CD4-positive, alpha-beta T cell treated with Interleukin-17A for 4 hours (primary cell): ENCODE results near the gene PRPF4.
A peak's percentile ranks its signal among the peaks of the same experiment; 100 is the strongest.
"Not testable (repeated sequence)": the region's sequence is repeated elsewhere in the genome, so short reads cannot be mapped to it uniquely, and the experiment has no call there.

Experiments used
- DNase-seq: peaks from one replicate; pipeline ENCODE4 v3.0.0-alpha.2; 2020; ENCODE audit warnings: mixed read lengths

The PRPF4 gene

DNA sequence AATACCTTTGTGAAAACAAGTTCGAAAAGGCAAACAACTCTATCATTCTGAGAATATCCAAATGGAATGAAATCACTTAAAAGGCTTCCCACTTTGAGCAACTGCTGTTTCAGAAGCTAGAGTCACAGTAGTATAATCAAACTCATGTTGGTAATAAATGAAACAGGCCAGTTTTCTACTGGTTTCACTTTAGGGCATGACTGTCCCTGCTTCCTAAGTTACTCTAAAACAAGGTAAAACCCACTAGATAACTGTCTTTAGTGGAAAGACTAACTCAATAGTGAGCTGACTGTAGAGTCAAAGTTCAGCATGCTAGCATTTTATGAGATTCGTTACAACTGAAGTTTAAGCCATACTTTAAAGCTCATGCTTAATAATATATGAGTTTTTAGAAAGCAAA lies 6.1 kb upstream of the PRPF4 start:
- DNase-seq = no peak

DNA sequence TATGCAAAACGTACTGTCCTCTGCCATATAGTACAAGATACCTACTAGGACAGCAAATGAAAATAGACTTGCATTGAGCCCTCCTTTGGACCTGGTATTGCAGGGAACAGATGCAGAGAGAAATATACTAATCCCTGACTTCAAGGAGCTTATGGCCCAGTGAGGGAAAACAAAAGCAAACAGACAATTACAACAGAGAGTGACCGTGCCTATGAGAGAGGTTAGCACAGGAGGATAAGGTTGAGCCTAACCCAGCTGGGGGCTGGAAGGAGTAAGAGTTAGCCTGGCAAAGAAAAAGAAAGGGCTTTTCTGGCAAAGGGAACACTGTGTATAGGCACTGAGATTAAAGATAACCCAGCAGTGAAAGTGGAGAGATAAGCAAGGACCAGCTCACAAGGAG lies 5.6 kb upstream of the PRPF4 start:
- DNase-seq = no peak

DNA sequence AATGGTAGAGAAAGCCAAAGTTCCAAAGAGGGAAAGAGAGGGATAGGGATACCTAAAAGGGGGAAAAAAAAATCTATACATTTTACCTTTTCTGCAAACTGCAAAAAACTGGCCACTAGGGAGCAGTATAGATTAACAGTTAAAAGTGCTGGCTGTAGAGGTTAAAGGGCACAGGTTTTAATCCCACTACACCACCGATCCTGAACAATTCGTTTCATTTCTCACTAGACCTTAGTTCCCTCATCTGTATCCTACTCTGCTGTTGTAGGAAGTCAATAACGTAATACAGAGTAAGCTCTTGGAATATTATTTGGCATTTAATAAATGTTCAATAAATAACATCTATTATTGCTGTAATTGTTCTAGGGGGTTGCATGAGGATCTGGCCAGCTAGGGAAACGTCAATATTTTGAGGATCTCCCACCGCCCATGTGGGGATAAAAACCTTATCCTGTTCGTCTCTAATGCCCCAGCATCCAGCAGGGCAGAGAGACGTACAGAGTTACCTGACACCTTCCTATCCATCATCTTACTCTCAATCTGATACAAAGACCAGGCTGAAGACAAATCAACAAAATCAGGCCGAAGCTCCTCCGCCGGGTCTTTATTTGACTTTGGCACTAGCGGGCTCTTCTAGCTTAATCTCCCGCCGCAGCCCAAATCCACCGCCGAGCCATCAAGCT lies 843 bp upstream of the PRPF4 start:
- peak; percentile 28 for DNase-seq

DNA sequence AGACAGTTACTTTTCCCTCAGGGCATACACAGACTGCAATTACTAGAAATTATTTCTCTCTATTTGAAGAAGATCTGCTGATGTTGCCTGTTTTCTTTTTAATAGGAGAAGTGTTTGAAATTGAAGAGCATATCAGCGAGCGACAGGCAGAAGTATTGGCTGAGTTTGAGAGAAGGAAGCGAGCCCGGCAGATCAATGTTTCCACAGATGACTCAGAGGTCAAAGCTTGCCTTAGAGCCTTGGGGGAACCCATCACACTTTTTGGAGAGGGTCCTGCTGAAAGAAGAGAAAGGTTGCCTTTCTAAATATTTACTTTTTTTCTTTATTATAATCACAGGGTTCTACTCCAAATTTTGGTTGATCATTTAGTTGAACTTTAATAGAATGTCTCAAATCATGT lies 3.4 kb downstream of the PRPF4 start:
- no peak for DNase-seq

DNA sequence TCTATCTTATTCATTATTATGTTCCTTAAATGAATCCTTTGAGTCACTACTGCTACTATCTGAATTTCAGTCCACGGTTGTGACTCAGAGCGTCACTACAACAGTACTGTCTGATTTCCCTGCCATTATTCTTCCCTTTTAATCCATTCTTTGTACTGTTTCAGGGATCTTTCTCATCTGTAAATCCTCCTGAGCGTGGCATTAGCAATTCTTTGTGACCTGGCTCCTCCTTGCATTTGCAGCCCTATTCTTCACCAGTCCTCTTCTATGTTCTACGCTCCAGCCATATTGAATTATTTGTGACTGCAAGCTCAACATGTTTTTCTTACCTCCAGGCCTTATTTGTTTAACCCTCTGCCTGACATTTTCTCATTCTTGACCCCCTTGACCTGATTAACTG lies 5.9 kb downstream of the PRPF4 start:
- DNase-seq = no peak

DNA sequence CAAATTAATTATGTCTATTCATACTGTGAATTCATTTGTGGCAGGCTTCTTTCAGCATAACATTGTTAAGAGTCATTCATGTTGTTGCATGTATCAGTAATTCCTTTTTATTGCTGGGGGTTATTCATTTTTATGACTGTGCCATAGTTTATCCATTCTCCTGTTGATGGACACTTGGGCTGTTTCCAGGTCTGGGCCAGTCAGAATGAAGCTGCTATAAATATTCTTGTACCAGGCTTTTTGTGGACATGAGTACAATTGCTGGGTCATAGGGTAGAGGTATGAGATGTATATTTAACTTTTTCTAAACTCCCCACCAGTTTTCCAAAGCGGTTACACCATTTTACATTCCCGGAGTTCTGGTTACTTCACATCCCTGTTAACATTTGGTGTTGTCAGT lies 13.6 kb downstream of the PRPF4 start:
- no peak for DNase-seq

DNA sequence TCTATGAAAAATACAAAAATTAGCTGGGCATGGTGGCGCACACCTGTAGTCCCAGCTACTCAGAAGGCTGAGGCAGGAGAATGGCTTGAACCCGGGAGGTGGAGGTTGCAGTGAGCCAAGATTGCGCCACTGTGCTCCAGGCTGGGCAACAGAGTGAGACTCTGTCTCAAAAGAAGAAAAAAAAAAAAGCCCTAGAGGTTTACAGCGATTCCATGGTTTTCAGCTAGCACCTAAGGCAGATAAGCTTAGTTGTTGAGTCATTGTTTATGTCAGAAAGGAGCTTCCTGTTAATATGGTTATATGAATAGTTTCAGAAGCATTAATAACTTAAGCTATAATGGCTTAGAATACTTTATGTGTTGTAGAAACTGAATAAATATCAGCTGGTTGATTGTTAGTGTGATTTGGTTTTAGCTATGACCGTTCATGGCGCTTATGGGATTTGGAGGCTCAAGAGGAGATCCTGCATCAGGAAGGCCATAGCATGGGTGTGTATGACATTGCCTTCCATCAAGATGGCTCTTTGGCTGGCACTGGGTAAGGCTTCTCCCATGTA lies 14.7 kb downstream of the PRPF4 start:
- no peak for DNase-seq

DNA sequence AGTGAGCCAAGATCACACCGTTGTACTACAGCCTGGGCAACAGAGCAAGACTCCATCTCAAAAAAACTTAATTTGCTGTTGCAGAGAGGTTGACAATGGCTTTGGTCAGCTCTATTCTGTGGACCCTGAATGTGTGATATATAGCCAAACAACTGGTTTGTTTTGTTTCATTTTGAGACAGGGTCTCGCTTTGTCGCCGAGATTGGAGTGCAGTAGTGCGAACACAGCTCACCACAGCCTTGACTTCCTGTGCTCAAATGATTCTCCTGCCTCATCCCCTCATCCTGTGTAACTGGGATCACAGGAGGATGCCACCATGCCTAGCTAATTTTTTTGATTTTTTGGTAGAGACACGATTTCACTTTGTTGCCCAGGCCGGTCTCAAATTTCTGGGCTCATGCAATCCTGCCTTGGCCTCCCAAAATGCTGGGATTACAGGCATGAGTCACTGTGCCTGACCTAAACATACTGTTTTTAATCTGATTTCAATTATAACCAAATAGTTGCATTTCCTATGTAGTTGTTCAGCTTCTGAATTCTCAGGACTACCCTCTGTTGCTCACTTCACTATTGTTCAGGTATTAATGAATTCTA lies 17.9 kb downstream of the PRPF4 start:
- DNase-seq = no peak

DNA sequence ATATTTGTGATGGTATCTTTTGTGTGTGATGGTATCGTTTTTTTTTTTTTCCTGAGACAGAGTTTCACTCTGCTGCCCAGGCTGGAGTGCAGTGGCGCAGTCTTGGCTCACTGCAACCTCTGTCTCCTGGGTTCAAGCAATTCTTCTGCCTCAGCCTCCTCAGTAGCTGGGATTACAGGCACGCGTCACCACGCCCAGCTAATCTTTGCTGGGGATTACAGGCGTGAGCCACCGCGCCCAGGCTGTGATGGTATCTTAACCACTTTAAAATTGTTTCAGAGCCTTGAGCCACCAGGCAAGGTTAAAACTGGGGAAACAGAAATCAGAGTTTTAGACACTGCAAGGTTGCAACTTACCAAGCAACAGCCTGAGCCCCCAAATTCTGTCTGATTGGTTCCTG lies 20.8 kb downstream of the PRPF4 start:
- DNase-seq = not testable (repeated sequence)

DNA sequence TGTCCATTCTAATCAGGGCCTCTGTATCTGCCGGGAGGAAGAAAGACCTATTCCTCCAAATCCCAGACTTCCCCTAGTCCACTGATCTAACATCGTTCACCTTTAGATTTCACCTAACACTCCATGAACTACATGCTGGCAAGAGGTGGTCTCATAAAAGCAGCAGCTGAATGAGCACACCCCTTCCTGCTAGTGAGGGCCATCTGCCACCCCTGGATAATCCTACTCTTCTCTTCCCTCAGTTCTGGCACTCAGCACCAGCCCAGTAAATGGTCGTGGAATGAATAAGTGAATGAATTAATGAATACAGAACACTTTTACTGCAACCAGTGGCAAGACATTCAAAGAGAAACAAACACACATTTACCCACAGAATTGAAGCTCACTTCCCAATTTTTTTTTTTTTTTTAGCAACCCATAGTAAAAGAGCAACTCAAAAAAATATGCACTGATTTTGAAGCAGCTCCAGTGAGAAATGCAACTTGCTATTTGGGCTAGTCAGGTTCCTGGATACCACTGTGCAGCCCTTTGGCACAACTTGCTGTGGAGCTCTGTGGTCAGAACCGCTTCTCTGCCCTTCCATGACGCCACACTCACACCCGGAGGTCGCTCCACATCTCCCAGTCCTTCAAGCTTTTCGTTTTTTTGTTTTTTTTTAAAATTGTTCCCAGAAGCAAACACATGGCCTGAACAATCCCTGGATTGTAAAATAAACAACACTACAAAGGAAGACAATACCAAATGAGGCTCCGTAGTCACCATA lies 21.5 kb downstream of the PRPF4 start:
- no peak for DNase-seq

DNA sequence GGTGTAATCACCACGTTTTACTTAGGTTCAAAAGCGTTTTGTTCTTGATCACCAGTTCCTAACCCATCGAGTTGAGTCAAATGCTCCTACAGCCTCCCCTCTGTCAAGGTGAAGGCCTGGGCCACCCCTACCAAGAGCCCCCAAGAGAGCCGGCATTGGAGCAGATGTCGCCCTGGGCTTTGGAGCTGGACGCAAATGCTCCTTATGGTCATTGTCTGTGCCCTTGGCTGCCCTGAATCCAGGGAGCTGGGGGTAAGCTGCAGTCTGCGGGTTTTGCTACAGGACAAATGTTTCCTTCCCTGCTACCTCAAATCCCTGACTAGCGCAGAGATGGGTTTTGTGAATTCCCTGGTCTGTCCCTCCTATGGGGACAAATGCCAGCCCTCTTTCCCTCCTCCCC lies 22.9 kb downstream of the PRPF4 start:
- no peak for DNase-seq

DNA sequence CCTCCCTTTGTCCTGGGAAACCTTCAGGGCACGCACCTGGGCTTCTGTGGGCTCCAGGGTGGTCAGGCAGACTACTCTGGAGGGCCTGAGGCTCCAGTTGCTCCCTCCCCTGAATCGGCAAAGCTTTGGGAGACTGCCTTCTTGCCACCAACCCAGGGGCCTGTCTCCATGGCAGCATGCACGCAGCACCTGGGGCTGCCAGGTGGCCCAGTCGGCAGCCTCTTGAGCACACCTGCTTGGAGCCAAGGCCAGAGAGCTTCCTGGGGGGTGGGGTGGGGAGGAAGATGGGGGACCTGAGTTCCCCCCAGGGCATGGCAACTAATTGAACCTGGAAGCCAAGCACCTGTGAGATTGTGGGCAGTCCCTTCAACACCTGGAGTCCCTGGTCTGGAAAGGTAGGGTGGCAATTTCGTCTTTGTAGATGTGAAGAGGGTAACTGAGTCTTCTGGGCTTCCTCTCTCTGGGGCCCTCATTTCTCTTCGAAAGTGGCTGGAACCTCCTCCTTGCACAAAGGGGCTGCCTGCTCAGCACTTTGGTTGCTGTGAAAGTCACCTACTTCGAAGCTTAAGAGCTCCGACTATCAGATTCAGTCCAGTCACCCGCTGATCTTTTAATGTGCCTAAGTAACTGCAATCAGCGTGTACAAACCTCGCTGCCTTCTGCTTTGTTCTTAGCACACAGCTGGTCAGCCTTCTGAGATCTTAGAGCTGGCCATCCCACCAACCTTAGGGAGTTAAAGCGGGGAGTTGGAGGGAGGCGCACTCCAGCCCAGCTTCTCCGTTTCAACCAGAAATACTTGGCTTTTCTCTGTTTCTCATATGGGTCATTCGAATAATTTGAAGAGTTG lies 23.7 kb downstream of the PRPF4 start:
- DNase-seq = no peak

DNA sequence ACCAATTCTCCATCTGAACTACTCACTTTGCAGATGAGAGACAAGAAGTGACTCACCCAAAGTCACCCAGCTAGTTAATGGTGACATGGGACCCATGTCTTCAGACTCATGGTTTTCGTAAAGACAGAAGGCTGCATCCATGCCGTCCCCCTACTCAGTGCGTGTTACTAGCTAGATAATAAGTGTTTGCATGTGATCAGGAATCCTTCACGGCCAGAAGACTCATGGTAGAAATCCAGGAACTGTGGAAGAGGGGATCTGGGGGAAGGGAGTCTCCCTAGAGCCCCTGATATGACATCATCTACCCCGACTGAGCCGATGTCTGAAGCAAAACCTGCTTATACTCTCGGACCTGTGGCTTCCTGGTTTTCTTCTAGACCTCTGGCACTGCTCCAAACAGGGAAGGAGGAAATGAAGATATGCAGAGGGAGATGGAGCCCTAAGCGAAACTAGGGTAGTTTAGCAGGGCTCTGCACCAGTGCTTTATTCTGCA lies 24.4 kb downstream of the PRPF4 start:
- no peak for DNase-seq

DNA sequence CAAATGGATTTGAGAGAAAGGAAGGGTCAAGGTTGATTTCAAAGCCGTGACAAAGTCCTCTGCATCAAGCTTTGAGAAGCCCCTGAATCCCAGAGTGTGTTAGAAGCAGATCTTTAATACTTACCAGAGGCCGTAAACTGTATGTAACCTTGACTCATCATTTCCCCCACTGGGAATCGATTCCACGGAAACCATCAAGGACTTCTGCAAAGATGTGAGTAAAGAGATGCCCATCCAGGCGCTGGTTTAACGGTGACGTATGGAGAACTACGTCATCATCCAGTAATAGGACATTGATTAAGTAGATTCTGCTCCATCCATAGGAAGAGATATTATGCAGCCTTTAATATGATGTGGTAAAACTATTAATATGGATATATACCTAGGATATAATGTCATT lies 26.1 kb downstream of the PRPF4 start:
- no peak for DNase-seq

DNA sequence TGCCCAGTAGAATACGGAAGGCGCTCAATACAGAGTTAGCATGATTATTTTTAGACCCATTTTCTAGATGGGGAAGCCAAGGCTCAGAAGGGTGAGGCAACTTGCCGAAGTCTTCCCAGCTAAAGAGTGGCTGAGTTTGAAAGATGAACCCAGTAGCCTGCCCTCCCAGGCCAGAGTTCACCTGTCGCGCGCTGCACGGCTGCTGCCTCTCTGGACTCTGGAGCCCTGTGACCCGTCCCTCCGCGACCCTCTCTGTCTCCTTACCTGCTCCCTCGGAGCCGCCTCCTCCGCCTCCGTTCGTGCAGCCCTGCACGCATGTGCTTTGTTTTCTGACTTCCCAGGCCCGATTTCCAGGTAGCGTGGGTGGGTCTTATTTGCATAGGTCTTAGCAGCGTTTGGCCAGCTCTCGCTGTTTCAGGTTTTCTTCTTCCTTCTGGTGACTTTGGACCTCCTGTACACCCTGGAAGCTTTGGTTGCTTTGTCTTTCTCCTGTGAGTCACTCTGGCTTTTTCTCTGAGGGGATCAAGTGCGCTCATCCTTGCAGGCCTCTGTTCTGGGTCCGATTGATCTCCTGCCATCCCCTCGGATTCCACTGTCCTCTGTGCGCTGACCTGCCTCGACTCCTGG lies 27.4 kb downstream of the PRPF4 start, which contains the start of gene RNF183:
TSS of gene RNF183 (minus strand) at position 585 of the 627 bp plus-strand sequence. CDS start 5,192 bp downstream, outside the sequence.
- DNase-seq = no peak

DNA sequence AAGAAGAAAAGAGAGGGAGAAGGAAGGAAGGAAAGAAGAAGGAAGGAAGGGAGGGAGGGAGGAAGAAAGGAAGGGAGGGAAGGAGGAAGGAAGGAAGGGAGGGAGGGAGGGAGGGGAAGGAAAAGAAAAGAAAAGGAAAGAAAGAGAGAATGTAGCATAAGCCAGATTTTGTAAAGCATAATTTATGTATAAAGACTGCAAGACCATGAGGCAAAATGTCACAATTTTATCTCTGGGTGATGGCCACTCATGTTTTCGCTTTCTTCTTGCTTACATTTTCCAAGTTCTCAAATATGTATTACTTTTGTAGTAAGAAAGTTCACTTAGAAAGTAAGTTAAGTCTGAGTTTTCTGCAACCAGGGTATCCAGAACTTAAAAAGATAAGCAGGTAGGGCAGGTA lies 31.1 kb downstream of the PRPF4 start:
- no peak for DNase-seq

DNA sequence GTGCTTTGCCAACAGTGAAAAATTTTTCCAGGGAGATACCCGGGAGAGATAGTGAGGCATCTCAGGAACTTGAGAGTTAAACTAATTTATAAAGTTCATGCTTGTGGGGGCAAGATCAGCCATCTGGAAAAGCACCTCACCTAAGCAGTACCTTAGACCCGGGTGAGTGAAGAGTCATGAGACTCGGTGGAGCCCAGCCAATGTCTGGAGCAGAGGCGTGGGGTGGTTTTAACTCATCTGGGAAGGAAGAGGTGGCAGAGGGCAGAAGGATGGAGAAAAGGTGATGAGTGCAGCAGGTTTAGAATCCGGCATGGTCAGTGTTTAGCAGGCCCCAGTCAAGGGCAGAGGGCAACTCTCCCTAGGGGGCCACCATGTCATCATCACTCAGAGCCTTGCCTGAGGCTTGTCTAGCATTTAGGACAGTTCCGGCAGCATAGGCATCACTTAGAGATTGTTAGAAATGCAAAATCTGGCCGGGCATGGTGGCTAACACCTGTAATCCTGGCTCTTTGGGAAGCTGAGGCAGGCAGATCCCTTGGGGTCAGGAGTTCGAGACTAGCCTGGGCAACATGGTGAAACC lies 32.0 kb downstream of the PRPF4 start:
- no peak for DNase-seq

DNA sequence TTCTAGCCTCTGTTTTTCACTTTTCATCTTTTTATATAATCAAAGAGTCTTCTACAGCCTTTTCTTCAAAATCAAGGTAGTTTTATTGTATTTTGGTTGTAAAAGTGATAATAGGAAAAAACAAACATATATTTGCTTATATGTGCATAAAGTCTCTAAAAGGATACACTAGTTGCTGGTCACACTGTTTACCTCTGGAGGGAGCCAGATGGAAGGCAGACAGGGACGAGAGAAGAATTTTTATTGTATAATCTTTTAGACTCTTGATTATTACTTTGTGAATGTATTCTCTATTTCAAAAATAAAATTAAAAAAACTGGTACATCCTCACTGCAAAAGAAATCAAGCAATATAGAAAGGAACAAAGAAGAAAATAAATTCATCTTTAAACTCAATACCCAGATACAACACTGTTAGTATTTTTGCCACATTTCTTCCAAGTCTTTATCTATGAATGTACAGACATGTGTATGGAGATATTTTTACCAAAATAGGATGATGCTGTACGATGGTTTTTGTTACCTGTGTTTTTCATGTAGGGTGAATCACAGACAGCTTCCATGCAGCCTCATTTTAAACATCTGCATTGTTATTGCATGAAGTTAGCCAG lies 33.9 kb downstream of the PRPF4 start:
- peak; percentile 39 for DNase-seq

DNA sequence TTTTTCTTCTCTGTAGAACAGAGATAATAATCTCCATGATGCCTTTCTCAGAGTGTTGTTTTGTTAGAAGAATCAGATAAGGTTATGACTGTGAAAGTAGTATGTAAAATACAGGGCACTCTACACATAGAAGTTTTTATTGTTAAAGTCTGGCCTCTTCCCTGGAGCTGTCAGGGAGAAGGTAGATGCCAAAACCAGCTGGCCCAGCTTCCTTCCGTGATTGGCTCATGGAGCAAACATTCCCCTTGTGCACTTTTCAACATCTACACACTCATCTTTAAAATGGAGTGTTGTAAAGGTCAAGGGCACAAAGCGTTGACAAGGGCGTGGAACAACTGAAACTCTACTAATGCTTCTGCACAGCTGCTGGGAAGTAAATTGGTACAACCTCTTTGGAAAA lies 35.1 kb downstream of the PRPF4 start:
- DNase-seq = no peak

DNA sequence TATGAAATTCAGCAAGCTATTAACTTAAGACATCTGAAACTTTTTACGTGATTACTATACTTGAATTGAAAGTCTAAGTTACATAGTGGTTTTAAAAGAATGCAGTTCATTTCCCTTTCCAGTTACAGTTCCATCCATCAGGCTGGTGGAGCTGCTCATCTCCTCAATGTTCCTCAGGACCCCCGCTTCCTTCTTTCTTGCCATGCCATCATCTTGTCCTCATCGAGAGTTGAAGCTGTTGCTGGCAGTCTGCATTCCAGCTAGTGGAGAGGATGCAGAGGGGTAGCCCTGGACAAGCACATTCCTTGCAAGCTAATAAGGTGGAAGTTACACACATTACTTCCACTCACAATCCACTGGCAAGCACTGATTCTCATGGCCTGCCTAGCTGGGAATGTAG lies 36.5 kb downstream of the PRPF4 start:
- DNase-seq = no peak

DNA sequence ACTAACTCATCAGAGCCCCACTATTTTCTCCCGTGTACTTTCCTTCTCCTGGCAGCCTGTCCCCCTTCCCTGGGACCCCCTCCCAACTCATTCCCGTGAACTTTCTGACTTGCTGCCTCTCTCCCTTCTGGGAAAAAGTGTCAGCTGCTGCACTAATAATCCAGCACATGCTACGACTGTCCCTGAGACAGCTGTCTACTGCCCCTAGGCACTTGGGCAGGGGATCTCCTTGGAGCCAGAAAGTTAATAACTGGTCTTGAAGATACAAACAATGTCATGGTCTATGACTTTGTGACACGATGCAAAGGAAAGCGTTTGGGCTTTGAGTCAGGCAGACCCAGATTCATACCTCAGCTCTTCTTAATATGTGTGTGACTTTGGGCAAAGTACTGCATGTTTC lies 37.8 kb downstream of the PRPF4 start:
- DNase-seq = no peak
